ENCODE results near the gene CAV2. TPM values are rescaled to one million over a fixed set of nuclear protein-coding genes. Genes with fewer than 3 reads are reported as not detected.

CAV2 gene
- total and polyA plus RNA-seq, 9 of the 15 experiments (the other 6 are each of a cell fraction or from before 2014, with no cell fraction given), result 16.1 to 137 (median 38.3) TPM

DNA sequence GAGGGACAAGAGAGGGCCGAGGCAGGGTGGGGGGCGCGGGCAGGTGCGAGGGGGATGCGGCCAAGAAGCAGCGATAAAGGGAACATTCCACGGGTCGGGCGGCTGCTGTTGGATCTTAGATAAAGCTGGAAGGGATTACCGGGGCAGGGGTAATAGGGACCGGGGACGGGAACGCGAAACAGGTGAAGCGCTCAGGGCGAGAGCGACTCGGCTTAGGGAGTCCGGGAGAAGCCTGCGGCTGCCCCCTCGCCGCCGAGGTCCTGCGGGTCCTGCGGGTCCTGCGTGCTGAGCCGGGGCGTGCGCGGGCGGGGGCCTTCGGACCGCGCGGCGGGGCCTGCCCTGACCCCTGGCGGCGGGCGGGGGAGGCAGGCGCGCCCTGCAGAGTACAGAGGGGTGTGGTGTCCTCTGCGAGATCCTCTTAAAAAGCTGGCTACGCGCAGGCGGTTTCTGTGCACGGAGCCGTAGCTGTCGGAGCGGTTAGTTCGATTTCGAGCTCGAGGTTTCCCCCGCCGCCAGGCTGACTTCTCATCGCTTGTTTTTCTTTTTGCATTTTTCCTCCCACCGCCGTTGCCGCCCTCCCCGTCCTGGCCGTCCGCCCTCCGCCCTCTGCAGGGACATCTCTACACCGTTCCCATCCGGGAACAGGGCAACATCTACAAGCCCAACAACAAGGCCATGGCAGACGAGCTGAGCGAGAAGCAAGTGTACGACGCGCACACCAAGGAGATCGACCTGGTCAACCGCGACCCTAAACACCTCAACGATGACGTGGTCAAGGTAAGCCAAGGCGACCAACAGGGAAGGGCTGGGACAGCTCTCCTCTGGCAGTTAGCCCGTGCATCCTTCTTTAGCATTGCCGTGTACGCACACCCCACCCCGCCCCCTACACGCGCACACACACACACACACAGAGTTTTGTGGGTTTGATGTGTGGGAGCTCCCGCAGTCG lies 26.6 kb downstream of the CAV2 start (continued):
- TF ChIP-seq ZFPM2 (CRISPR knock-in tag; IDR thresholded peaks at IDR 0.05) (0 out of 2 replicates have a peak, but pooled peaks have one; percentile 66), NONO (IDR thresholded peaks at IDR 0.05; ENCODE audit: low read depth in 2 of 2, low read length in 1 of 2) (peak in 1 of 2 experiments; percentile 92; a peak in 1 of 4 replicates), BCL6 (CRISPR knock-in tag; IDR thresholded peaks at IDR 0.05) (no peak), SNIP1 (IDR thresholded peaks at IDR 0.05; ENCODE audit: low read depth) (no peak), MTA2 (IDR thresholded peaks at IDR 0.05; ENCODE audit: low read depth) (0 out of 2 replicates have a peak, but pooled peaks have one; percentile 1), FOSL1 (tag; conservative IDR thresholded peaks at IDR 0.05) (peak; percentile 9; the same call in 1 of the 2 replicates), ZNF175 (CRISPR knock-in tag; IDR thresholded peaks at IDR 0.05; ENCODE audit: low read depth) (no peak), MYC (IDR thresholded peaks at IDR 0.05; ENCODE audit: low read depth, low read length) (peak; percentile 68), MYC (CRISPR knock-in tag; IDR thresholded peaks at IDR 0.05; ENCODE audit: borderline replicate concordance, low read depth) (no peak), TAF9B (IDR thresholded peaks at IDR 0.05; ENCODE audit: partially characterized antibody) (no peak), ZNF124 (CRISPR knock-in tag; IDR thresholded peaks at IDR 0.05) (no peak), ZEB2 (IDR thresholded peaks at IDR 0.05) (peak; percentile 71)
- TF ChIP-seq, protein P1, sequence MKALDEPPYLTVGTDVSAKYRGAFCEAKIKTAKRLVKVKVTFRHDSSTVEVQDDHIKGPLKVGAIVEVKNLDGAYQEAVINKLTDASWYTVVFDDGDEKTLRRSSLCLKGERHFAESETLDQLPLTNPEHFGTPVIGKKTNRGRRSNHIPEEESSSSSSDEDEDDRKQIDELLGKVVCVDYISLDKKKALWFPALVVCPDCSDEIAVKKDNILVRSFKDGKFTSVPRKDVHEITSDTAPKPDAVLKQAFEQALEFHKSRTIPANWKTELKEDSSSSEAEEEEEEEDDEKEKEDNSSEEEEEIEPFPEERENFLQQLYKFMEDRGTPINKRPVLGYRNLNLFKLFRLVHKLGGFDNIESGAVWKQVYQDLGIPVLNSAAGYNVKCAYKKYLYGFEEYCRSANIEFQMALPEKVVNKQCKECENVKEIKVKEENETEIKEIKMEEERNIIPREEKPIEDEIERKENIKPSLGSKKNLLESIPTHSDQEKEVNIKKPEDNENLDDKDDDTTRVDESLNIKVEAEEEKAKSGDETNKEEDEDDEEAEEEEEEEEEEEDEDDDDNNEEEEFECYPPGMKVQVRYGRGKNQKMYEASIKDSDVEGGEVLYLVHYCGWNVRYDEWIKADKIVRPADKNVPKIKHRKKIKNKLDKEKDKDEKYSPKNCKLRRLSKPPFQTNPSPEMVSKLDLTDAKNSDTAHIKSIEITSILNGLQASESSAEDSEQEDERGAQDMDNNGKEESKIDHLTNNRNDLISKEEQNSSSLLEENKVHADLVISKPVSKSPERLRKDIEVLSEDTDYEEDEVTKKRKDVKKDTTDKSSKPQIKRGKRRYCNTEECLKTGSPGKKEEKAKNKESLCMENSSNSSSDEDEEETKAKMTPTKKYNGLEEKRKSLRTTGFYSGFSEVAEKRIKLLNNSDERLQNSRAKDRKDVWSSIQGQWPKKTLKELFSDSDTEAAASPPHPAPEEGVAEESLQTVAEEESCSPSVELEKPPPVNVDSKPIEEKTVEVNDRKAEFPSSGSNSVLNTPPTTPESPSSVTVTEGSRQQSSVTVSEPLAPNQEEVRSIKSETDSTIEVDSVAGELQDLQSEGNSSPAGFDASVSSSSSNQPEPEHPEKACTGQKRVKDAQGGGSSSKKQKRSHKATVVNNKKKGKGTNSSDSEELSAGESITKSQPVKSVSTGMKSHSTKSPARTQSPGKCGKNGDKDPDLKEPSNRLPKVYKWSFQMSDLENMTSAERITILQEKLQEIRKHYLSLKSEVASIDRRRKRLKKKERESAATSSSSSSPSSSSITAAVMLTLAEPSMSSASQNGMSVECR (CRISPR knock-in tag; IDR thresholded peaks at IDR 0.05), result peak; percentile 87
- TF ChIP-seq, protein P2, sequence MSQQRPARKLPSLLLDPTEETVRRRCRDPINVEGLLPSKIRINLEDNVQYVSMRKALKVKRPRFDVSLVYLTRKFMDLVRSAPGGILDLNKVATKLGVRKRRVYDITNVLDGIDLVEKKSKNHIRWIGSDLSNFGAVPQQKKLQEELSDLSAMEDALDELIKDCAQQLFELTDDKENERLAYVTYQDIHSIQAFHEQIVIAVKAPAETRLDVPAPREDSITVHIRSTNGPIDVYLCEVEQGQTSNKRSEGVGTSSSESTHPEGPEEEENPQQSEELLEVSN (IDR thresholded peaks at IDR 0.05; ENCODE audit: borderline replicate concordance in 1 of 2, extremely low read depth in 1 of 2, insufficient read depth in 1 of 2, insufficient read length in 1 of 2, low read depth in 1 of 2, low read length in 1 of 2, poor library complexity in 1 of 2, severe bottlenecking in 1 of 2), result peak; percentile 64 to 92
- TF ChIP-seq, protein P3, sequence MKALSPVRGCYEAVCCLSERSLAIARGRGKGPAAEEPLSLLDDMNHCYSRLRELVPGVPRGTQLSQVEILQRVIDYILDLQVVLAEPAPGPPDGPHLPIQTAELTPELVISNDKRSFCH (CRISPR knock-in tag; IDR thresholded peaks at IDR 0.05), result no peak
- TF ChIP-seq, protein P3 (tag; IDR thresholded peaks at IDR 0.05), result 0 out of 2 replicates have a peak, but pooled peaks have one; percentile 51
- TF ChIP-seq, protein P4, sequence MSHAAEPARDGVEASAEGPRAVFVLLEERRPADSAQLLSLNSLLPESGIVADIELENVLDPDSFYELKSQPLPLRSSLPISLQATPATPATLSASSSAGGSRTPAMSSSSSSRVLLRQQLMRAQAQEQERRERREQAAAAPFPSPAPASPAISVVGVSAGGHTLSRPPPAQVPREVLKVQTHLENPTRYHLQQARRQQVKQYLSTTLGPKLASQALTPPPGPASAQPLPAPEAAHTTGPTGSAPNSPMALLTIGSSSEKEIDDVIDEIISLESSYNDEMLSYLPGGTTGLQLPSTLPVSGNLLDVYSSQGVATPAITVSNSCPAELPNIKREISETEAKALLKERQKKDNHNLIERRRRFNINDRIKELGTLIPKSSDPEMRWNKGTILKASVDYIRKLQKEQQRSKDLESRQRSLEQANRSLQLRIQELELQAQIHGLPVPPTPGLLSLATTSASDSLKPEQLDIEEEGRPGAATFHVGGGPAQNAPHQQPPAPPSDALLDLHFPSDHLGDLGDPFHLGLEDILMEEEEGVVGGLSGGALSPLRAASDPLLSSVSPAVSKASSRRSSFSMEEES (CRISPR knock-in tag; IDR thresholded peaks at IDR 0.05), result no peak
- TF ChIP-seq, protein P5, sequence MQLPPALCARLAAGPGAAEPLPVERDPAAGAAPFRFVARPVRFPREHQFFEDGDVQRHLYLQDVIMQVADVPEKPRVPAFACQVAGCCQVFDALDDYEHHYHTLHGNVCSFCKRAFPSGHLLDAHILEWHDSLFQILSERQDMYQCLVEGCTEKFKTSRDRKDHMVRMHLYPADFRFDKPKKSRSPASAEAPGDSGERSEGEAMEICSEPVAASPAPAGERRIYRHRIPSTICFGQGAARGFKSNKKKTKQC (CRISPR knock-in tag; IDR thresholded peaks at IDR 0.05), result peak; percentile 53; the same call in 1 of the 2 replicates

Data from K562 (cell line).